Cardiac ventricle fibroblast (primary cell): ENCODE results near the gene AMACR. TPM values are rescaled to one million over a fixed set of nuclear protein-coding genes. Genes with fewer than 3 reads are reported as not detected.

Experiments
- total RNA-seq: library from RNA; depleted of rRNA; stranded (reverse); fragments of >200 nt; gene quantifications from 2 replicates; pipeline ENCODE4 v1.2.3, GENCODE V29; 2015

The AMACR gene
- total RNA-seq = 9.5 and 12.7 TPM in 2 replicates

DNA sequence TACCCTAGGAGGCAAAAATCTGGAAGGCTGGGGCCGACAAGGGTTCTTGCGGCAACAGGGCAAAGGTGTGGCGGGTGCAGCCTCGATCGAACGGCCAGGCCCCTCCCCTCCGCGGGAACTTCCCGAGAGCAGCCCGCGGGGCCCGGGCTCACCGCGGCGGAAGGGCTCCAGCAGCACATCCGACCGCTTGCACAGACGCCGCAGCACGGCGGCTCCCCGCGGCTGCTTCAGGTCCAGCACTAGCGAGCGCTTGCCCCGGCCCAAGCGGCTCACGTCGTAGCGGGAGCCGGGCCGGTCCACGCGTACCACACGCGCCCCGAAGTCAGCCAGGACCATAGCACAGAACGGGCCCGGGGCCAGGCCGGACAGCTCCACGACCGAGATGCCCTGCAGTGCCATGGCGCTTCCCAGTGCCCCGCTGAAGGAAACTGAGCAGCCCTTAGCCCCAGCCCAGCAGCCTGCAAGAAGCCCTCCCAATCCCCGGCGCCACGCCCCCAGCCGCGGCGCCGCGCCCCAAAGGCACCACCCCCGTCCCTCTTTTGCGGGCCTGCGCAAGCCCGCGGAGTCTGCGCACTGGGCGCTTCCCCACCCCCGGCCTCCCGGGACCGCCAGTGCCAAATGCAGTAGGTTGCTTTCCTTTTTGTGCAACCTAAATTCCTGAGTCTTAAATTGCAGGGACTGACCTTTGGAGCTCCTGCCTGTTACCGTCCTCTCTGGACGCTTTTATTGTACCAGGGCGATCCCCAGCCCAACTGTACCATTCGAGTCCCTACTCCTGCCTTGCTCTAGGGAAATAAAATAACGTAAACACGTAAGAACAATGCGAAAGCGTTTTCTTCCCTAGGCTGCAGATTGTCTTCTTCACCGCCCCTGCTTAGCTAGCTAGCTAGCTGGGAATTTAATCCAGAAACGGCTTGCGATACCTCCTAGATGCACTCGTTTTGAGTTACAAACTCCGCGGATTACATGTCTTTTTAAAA, at the start of gene AMACR:
AMACR (minus strand) TSS at position 430 of the 980 bp plus-strand sequence; CDS start at position 399, 31 bp downstream.

DNA sequence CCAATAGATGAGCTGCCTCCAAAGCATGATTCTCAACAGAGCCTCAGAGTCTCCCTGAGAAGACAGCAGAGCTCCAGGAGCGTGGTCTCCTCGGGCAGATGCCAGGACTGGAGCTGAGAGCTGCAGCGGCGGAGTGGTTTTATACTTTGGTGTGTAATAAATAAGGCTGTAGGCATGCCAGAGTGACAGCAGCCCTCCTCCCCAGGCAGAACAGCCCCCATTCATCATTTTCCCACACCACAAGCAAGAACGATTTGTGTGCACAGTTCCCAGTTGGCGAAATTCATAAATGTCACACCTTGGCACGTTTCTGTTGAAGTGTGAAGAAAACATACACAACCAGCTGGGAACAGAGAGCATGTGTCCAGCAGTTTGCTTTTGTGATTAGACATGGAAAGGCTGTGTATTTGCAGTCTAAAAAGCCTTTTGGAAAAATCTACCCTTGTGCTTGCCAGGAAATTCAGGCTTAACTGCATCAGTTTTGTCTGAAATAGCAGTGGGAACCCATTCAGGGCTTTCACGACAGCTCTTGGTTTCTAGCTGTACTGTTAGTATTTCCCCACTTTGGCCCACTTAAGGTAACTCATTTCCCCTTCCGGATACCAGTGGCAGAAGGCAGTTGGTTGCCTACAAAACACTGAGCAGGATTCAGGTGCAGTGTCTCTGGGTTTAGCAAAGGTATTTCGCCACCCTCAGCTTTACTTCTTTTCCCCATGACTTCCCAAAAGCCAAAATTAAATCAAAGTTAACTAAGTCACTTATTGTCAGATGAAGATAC, 35.4 kb upstream of the AMACR start, which contains the start of gene C1QTNF3:
C1QTNF3 (minus strand) TSS at position 115 of the 778 bp plus-strand sequence; CDS start at position 27, 88 bp downstream.

DNA sequence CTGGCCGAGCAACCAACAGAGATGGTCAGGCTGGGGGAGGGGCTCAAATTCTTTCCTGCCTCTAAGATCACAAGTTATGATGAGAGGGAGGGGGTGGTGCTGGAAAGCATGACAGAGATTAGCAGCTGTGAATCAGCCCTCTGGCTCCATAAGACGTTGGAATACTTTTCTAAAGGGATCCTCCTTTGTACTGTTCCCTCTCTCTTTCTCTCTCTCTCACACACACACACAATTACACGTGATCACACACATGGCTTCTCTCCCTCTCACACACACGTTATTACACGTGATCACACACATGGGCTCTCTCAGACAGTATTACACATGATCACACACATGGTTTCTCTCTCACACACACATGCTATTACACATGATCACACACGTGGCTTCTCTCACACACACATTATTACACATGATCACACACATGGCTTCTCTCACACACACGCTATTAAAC, 23.2 kb downstream of the AMACR start, which contains the start of gene SLC45A2:
SLC45A2 (minus strand) TSS at position 23 of the 454 bp plus-strand sequence. CDS start 110 bp downstream, outside the sequence.

DNA sequence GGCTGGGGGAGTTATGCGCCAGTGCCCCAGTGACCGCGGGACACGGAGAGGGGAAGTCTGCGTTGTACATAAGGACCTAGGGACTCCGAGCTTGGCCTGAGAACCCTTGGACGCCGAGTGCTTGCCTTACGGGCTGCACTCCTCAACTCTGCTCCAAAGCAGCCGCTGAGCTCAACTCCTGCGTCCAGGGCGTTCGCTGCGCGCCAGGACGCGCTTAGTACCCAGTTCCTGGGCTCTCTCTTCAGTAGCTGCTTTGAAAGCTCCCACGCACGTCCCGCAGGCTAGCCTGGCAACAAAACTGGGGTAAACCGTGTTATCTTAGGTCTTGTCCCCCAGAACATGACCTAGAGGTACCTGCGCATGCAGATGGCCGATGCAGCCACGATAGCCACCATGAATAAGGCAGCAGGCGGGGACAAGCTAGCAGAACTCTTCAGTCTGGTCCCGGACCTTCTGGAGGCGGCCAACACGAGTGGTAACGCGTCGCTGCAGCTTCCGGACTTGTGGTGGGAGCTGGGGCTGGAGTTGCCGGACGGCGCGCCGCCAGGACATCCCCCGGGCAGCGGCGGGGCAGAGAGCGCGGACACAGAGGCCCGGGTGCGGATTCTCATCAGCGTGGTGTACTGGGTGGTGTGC, 71.4 kb downstream of the AMACR start, which contains the start of gene RXFP3:
RXFP3 (plus strand) TSS at position 6 of the 636 bp plus-strand sequence; CDS start at position 361, 355 bp downstream.

Other genes starting within 250 kb of the AMACR start
- gene ADAMTS12, start 116.1 kb downstream of the AMACR start, total RNA-seq = 20.2 and 20.8 TPM in 2 replicates
- gene RXFP3, start 71.7 kb downstream of the AMACR start, total RNA-seq = not detected in 2 replicates
- gene SLC45A2, start 23.4 kb downstream of the AMACR start, total RNA-seq = not detected in 2 replicates
- 0.31 and 0.78 TPM in 2 replicates for gene C1QTNF3, start 35.2 kb upstream of the AMACR start, total RNA-seq